Activated CD8-positive, alpha-beta memory T cell treated with anti-CD3 and anti-CD28 coated beads, Interleukin-2, amount 10 ng/mL, durations not matched to agents 7 days and 5 days (primary cell): ENCODE results near the gene EPB41L3. TPM values are rescaled to one million over a fixed set of nuclear protein-coding genes. Genes with fewer than 3 reads are reported as not detected.

Source experiments
- ATAC-seq: fragments of 150-1000 bp; cut with Tn5 transposase; one replicate; pipeline ENCODE4 v1.10.0; 2021; ENCODE audit warnings: moderate library complexity
- CTCF ChIA-PET: fragments of 350-600 bp; sonication (Branson Sonifier 250); formaldehyde crosslinking; loops from one replicate; lab custom pipeline; 2021; ENCODE audit warnings: antibody characterized with exemption; lab: Charles Lee
- DNase-seq: peaks from one replicate; pipeline ENCODE4 v3.0.0-alpha.2; 2020
- H3K27ac Mint-ChIP-seq: one replicate; pipeline ENCODE4 v1.8.0; 2021; ENCODE audit warnings: mild to moderate bottlenecking, mixed read lengths
- H3K27me3 Mint-ChIP-seq: one replicate; pipeline ENCODE4 v1.8.0; 2021; ENCODE audit warnings: mixed read lengths
- H3K36me3 Mint-ChIP-seq: one replicate; pipeline ENCODE4 v1.8.0; 2021; ENCODE audit warnings: mild to moderate bottlenecking, mixed read lengths
- H3K4me1 Mint-ChIP-seq: one replicate; pipeline ENCODE4 v1.8.0; 2021; ENCODE audit warnings: mixed read lengths
- H3K4me3 Mint-ChIP-seq: one replicate; pipeline ENCODE4 v1.8.0; 2021; ENCODE audit warnings: mild to moderate bottlenecking, moderate library complexity, mixed read lengths
- H3K9me3 Mint-ChIP-seq: one replicate; pipeline ENCODE4 v1.8.0; 2022; ENCODE audit warnings: low read depth, mixed read lengths
- total RNA-seq, 2 experiments: library from RNA; stranded (reverse); gene quantifications; one replicate each; pipeline ENCODE4 v1.2.3, GENCODE V29; 2021

Gene EPB41L3
- total RNA-seq, 2 experiments from 2014 or later = 0.45 TPM; not detected in 1

GRCh38 chr18:5389356-5389755, 154.4 kb downstream of the EPB41L3 start:
- DNase-seq = no peak
- H3K9me3 Mint-ChIP-seq = no peaks in the 10 kb centered on the region
- H3K36me3 Mint-ChIP-seq = no peaks in the 10 kb centered on the region
- CTCF ChIA-PET = no interaction called here
- no peaks in the 10 kb centered on the region for H3K4me1 Mint-ChIP-seq
- ATAC-seq = no peak
- H3K27me3 Mint-ChIP-seq = peaks cover 2% of the 10 kb centered on the region
- no peak overlapping the region for H3K27ac Mint-ChIP-seq
- no peak overlapping the region for H3K4me3 Mint-ChIP-seq

- Mint-ChIP-seq H3K4me3 (no peak overlapping the region), H3K27ac (no peak overlapping the region), H3K9me3 (no peaks in the 10 kb centered on the region), H3K36me3 (no peaks in the 10 kb centered on the region), H3K4me1 (no peaks in the 10 kb centered on the region), H3K27me3 (peaks cover 2% of the 10 kb centered on the region)
- DNase-seq = no peak
- no peak for ATAC-seq
- CTCF ChIA-PET = no interaction called here
Measured at GRCh38 chr18:5388896-5389295, 154.9 kb downstream of the EPB41L3 start.

GRCh38 chr18:5380586-5380985, 163.2 kb downstream of the EPB41L3 start:
- CTCF ChIA-PET = no interaction called here
- Mint-ChIP-seq H3K4me1 (no peaks in the 10 kb centered on the region), H3K36me3 (no peaks in the 10 kb centered on the region), H3K27me3 (peaks cover 2% of the 10 kb centered on the region), H3K4me3 (no peak overlapping the region), H3K9me3 (no peaks in the 10 kb centered on the region), H3K27ac (no peak overlapping the region)
- DNase-seq = no peak
- ATAC-seq = no peak

- Mint-ChIP-seq H3K9me3 (no peaks in the 10 kb centered on the region), H3K27me3 (no peaks in the 10 kb centered on the region), H3K27ac (no peak overlapping the region), H3K4me1 (no peaks in the 10 kb centered on the region), H3K4me3 (no peak overlapping the region), H3K36me3 (no peaks in the 10 kb centered on the region)
- CTCF ChIA-PET = no interaction called here
- no peak for ATAC-seq
- no peak for DNase-seq
Measured at GRCh38 chr18:5376986-5377385, 166.8 kb downstream of the EPB41L3 start.

GRCh38 chr18:5370332-5370731, 173.5 kb downstream of the EPB41L3 start:
- CTCF ChIA-PET = no interaction called here
- Mint-ChIP-seq H3K4me1 (no peaks in the 10 kb centered on the region), H3K27ac (no peak overlapping the region), H3K9me3 (no peaks in the 10 kb centered on the region), H3K27me3 (no peaks in the 10 kb centered on the region), H3K4me3 (no peak overlapping the region), H3K36me3 (no peaks in the 10 kb centered on the region)
- no peak for DNase-seq
- no peak for ATAC-seq

- Mint-ChIP-seq H3K9me3 (no peaks in the 10 kb centered on the region), H3K27me3 (no peaks in the 10 kb centered on the region), H3K36me3 (no peaks in the 10 kb centered on the region), H3K4me1 (no peaks in the 10 kb centered on the region), H3K27ac (no peak overlapping the region), H3K4me3 (no peak overlapping the region)
- DNase-seq = no peak
- ATAC-seq = no peak
- CTCF ChIA-PET = no interaction called here
Measured at GRCh38 chr18:5369513-5369912, 174.3 kb downstream of the EPB41L3 start.

GRCh38 chr18:5365443-5365842, 178.4 kb downstream of the EPB41L3 start:
- Mint-ChIP-seq H3K4me1 (no peaks in the 10 kb centered on the region), H3K4me3 (no peak overlapping the region), H3K27me3 (no peaks in the 10 kb centered on the region), H3K36me3 (no peaks in the 10 kb centered on the region), H3K9me3 (no peaks in the 10 kb centered on the region), H3K27ac (no peak overlapping the region)
- CTCF ChIA-PET = no interaction called here
- ATAC-seq (no peak), DNase-seq (no peak)

GRCh38 chr18:5350636-5351035, 193.2 kb downstream of the EPB41L3 start:
- DNase-seq (no peak), ATAC-seq (no peak)
- H3K27me3 Mint-ChIP-seq = peaks cover 11% of the 10 kb centered on the region
- H3K4me3 Mint-ChIP-seq = no peak overlapping the region
- H3K36me3 Mint-ChIP-seq = no peaks in the 10 kb centered on the region
- H3K9me3 Mint-ChIP-seq = peaks cover 8% of the 10 kb centered on the region
- no peaks in the 10 kb centered on the region for H3K4me1 Mint-ChIP-seq
- CTCF ChIA-PET = no interaction called here
- H3K27ac Mint-ChIP-seq = no peak overlapping the region

Other genes with a start within 250 kb of the EPB41L3 start
- 10 to 100 TPM; 22.5 to 23.6 TPM for gene ZBTB14, start 248.3 kb downstream of the EPB41L3 start, total RNA-seq